Femur (tissue), 1 donor: ENCODE data around the gene CFAP61.
"Not testable (repeated sequence)": the region's sequence is repeated elsewhere in the genome, so short reads cannot be mapped to it uniquely, and the experiment has no call there.

ENCODE experiments used
- DNase-seq: peaks from one replicate; pipeline ENCODE4 v3.0.0-alpha.2; 2017

Gene CFAP61

GRCh38 chr20:20333866-20334265 lies 281.5 kb downstream of the CFAP61 start:
- no peak for DNase-seq

GRCh38 chr20:20334489-20334888 lies 282.2 kb downstream of the CFAP61 start:
- no peak for DNase-seq

GRCh38 chr20:20338133-20338730 lies 285.9 kb downstream of the CFAP61 start:
- no peak for DNase-seq

- DNase-seq = no peak
Observed at GRCh38 chr20:20340443-20340842, 288.1 kb downstream of the CFAP61 start.

GRCh38 chr20:20341371-20341770 lies 289.0 kb downstream of the CFAP61 start:
- DNase-seq = no peak

- no peak for DNase-seq
Observed at GRCh38 chr20:20342066-20342465, 289.7 kb downstream of the CFAP61 start.

GRCh38 chr20:20343932-20344331 lies 291.6 kb downstream of the CFAP61 start:
- DNase-seq = no peak

- DNase-seq = no peak
Observed at GRCh38 chr20:20344476-20344875, 292.1 kb downstream of the CFAP61 start.

GRCh38 chr20:20353576-20353975 lies 301.2 kb downstream of the CFAP61 start:
- no peak for DNase-seq

GRCh38 chr20:20355503-20355902 lies 303.2 kb downstream of the CFAP61 start:
- not testable (repeated sequence) for DNase-seq

GRCh38 chr20:20358801-20359200 lies 306.5 kb downstream of the CFAP61 start:
- no peak for DNase-seq

- no peak for DNase-seq
Observed at GRCh38 chr20:20359628-20360027, 307.3 kb downstream of the CFAP61 start.

- DNase-seq = peak; percentile 63
Observed at GRCh38 chr20:20360464-20360863, 308.1 kb downstream of the CFAP61 start.

- no peak for DNase-seq
Observed at GRCh38 chr20:20362774-20363433, 310.6 kb downstream of the CFAP61 start.

- no peak for DNase-seq
Observed at GRCh38 chr20:20363434-20363798, 311.1 kb downstream of the CFAP61 start.

GRCh38 chr20:20363799-20364592 lies 311.7 kb downstream of the CFAP61 start:
- no peak for DNase-seq

- DNase-seq = no peak
Observed at GRCh38 chr20:20364593-20365479, 312.5 kb downstream of the CFAP61 start.

- no peak for DNase-seq
Observed at GRCh38 chr20:20365480-20366161, 313.3 kb downstream of the CFAP61 start.

GRCh38 chr20:20366551-20366875 lies 314.2 kb downstream of the CFAP61 start:
- no peak for DNase-seq

GRCh38 chr20:20366876-20367574 lies 314.7 kb downstream of the CFAP61 start:
- no peak for DNase-seq

- no peak for DNase-seq
Observed at GRCh38 chr20:20367575-20368417, 315.5 kb downstream of the CFAP61 start, which contains the start of gene INSM1. Gene INSM1 (plus strand): TSS chr20:20368104. CDS start chr20:20368268, 164 bp downstream.
